GM19240 (cell line): ENCODE results near the gene HADH.

Experiments used
- DNase-seq: peaks from one replicate; pipeline ENCODE4 v3.0.0; 2011; ENCODE audit warnings: low spot score; ENCODE audit not compliant: insufficient read length

HADH gene

GRCh38 chr4:108055787-108056186 is 66.1 kb downstream of the HADH start:
- DNase-seq: no peak

GRCh38 chr4:108056418-108056817 is 66.7 kb downstream of the HADH start:
- no peak for DNase-seq

GRCh38 chr4:108058685-108059440 is 69.2 kb downstream of the HADH start:
- no peak for DNase-seq

- no peak for DNase-seq
Measured at GRCh38 chr4:108060164-108060563, 70.5 kb downstream of the HADH start.

GRCh38 chr4:108060686-108061321 is 71.1 kb downstream of the HADH start:
- DNase-seq: no peak

- DNase-seq: no peak
Measured at GRCh38 chr4:108068442-108068841, 78.8 kb downstream of the HADH start.

GRCh38 chr4:108070775-108071174 is 81.1 kb downstream of the HADH start:
- no peak for DNase-seq

GRCh38 chr4:108072300-108072699 is 82.6 kb downstream of the HADH start:
- DNase-seq: no peak

- DNase-seq: no peak
Measured at GRCh38 chr4:108078024-108078733, 88.5 kb downstream of the HADH start.

- DNase-seq: no peak
Measured at GRCh38 chr4:108080747-108081146, 91.1 kb downstream of the HADH start.

GRCh38 chr4:108081256-108081655 is 91.6 kb downstream of the HADH start:
- no peak for DNase-seq
